ENCODE results near the gene MIA. TPM values are rescaled to one million over a fixed set of nuclear protein-coding genes. Genes with fewer than 3 reads are reported as not detected.
A peak's percentile ranks its signal among the peaks of the same experiment; 100 is the strongest.

Gene MIA
- total and polyA plus RNA-seq, 3 experiments from 2014 or later, result 0.89 to 1.1 TPM; not detected in 1

DNA sequence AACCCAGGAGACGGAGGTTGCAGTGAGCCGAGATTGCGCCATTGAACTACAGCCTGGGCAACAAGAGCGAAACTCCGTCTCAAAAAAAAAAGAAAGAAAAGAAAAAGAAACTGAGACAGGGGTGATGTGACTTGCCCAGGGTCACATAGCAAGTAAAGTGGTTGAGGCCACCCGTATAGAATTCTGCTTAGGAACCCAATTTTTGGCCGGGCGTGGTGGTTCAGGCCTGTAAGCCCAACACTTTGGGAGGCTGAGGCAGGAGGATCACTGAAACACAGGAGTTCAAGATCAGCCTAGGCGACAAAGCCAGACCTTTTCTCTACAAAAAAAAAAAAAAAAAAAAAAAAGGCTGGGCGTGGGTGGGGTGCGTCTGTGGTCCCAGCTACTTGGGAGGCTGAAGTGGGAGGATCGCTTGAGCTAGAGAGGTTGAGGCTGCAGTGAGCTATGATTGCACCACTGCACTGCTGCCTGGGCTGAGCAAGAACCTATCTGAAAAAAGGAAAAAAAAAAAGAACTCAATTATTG, 23.0 kb upstream of the MIA start:
- Mint-ChIP-seq H3K4me3 (peak overlapping the region; percentile 94 to 99 (median 98)), H3K27ac (peak overlapping the region; percentile 95 to 100 (median 98)), H3K27me3 (peaks cover 0 to 3% of the 10 kb centered on the region in 2 donors), H3K36me3 (peaks cover 0 to 49% (median 10%) of the 10 kb centered on the region in 3 donors), H3K4me1 (peaks cover 52 to 63% (median 61%) of the 10 kb centered on the region in 3 donors), H3K9me3 (no peaks in the 10 kb centered on the region)
- Histone ChIP-seq H3K27ac (ENCODE audit: low read depth, low read length) (peak overlapping the region; percentile 92), H3K4me1 (ENCODE audit: insufficient read depth, low read length) (peaks cover 50% of the 10 kb centered on the region), H3K27me3 (ENCODE audit: insufficient read depth, low read length, poor library complexity, severe bottlenecking) (no peaks in the 10 kb centered on the region), H3K4me3 (ENCODE audit: low read length) (peak overlapping the region; percentile 83), H3K9me3 (ENCODE audit: low read length) (no peaks in the 10 kb centered on the region), H3K36me3 (ENCODE audit: insufficient read depth, low read length) (peaks cover 9% of the 10 kb centered on the region)
- CTCF ChIA-PET, result interaction anchor here (0.6 to 6.3 kb wide), 9 partner anchors 18 to 452 kb away, joined by 3 to 23 read pairs (median 4); partner anchors contain the start of genes COQ8B, EGLN2, ITPKC and RAB4B
- DNase-seq, result no peak
- POLR2A ChIA-PET, result interaction anchor here (0.6 to 10.5 kb wide), 9 partner anchors 15 to 733 kb away, joined by 3 to 110 read pairs (median 6); partner anchors contain the start of genes EGLN2 and RAB4B

- peaks cover 19% of the 10 kb centered on the region for H3K36me3 ChIP-seq (ENCODE audit: insufficient read depth, low read length)
- POLR2A ChIA-PET, result interaction anchor here (0.6 to 10.5 kb wide), 5 partner anchors 23 to 289 kb away, joined by 3 to 110 read pairs (median 7); partner anchors contain the start of genes BLVRB, EGLN2 and RAB4B
- H3K27me3 Mint-ChIP-seq, result peaks cover 0 to 3% of the 10 kb centered on the region in 2 donors
- H3K4me3 ChIP-seq (ENCODE audit: low read length), result peak overlapping the region; percentile 53
- H3K27me3 ChIP-seq (ENCODE audit: insufficient read depth, low read length, poor library complexity, severe bottlenecking), result no peaks in the 10 kb centered on the region
- H3K36me3 Mint-ChIP-seq, result peaks cover 4 to 66% (median 17%) of the 10 kb centered on the region in 3 donors
- H3K27ac Mint-ChIP-seq, result peak overlapping the region; percentile 91 to 99 (median 96)
- H3K27ac ChIP-seq (ENCODE audit: low read depth, low read length), result peak overlapping the region; percentile 64
- peaks cover 48% of the 10 kb centered on the region for H3K4me1 ChIP-seq (ENCODE audit: insufficient read depth, low read length)
- no peaks in the 10 kb centered on the region for H3K9me3 ChIP-seq (ENCODE audit: low read length)
- H3K4me3 Mint-ChIP-seq, result peak overlapping the region; percentile 84 to 98 (median 88)
- CTCF ChIA-PET, result interaction anchor here (0.6 to 6.3 kb wide), 7 partner anchors 23 to 65 kb away, joined by 3 to 23 read pairs (median 5); partner anchors contain the start of genes EGLN2 and RAB4B
- DNase-seq, result no peak
- peaks cover 56 to 67% (median 65%) of the 10 kb centered on the region in 3 donors for H3K4me1 Mint-ChIP-seq
- no peaks in the 10 kb centered on the region for H3K9me3 Mint-ChIP-seq
These were observed 20.6 kb upstream of the MIA start for GRCh38 chr19:40754611-40755247.

GRCh38 chr19:40755248-40755624, 20.1 kb upstream of the MIA start:
- peak overlapping the region; percentile 26 for H3K4me3 ChIP-seq (ENCODE audit: low read length)
- H3K4me1 ChIP-seq (ENCODE audit: insufficient read depth, low read length), result peaks cover 44% of the 10 kb centered on the region
- H3K27ac ChIP-seq (ENCODE audit: low read depth, low read length), result no peak overlapping the region
- Mint-ChIP-seq H3K36me3 (peaks cover 4 to 69% (median 17%) of the 10 kb centered on the region in 3 donors), H3K27me3 (peaks cover 0 to 3% of the 10 kb centered on the region in 2 donors), H3K4me1 (peaks cover 52 to 67% (median 63%) of the 10 kb centered on the region in 3 donors), H3K4me3 (peak overlapping the region; percentile 51 to 98 (median 87)), H3K27ac (peak overlapping the region; percentile 6 to 98 (median 92)), H3K9me3 (no peaks in the 10 kb centered on the region)
- peaks cover 24% of the 10 kb centered on the region for H3K36me3 ChIP-seq (ENCODE audit: insufficient read depth, low read length)
- no peak for DNase-seq
- ChIA-PET CTCF (interaction anchor here (0.7 to 6.3 kb wide), 6 partner anchors 23 to 120 kb away, joined by 3 to 23 read pairs (median 7); partner anchors contain the start of gene RAB4B), POLR2A (interaction anchor here (0.6 to 10.5 kb wide), 5 partner anchors 22 to 290 kb away, joined by 3 to 110 read pairs (median 7); partner anchors contain the start of genes BLVRB, EGLN2 and RAB4B)
- no peaks in the 10 kb centered on the region for H3K27me3 ChIP-seq (ENCODE audit: insufficient read depth, low read length, poor library complexity, severe bottlenecking)
- no peaks in the 10 kb centered on the region for H3K9me3 ChIP-seq (ENCODE audit: low read length)

DNA sequence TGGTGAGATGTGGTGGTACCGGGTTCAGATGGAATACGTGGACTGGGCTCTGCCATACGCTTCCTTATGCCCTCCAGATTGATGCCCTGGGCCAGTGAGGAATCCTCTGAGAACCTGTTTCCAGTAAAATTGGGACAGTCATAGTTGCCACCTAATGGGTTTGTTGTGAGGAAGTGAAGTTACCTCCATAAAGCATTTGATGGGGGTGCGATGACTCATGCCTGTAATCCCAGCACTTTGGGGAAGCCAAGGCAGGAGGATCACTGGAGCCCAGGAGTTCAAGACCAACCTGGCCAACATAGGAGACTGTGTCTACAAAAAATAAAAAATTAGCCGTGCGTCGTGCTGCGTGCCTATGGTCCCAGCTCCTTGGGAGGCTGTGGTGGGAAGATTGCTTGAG, 19.5 kb upstream of the MIA start:
- no peak overlapping the region for H3K27ac ChIP-seq (ENCODE audit: low read depth, low read length)
- peak overlapping the region; percentile 51 to 98 (median 87) for H3K4me3 Mint-ChIP-seq
- H3K4me1 ChIP-seq (ENCODE audit: insufficient read depth, low read length), result peaks cover 44% of the 10 kb centered on the region
- peak overlapping the region; percentile 66 to 98 (median 91) for H3K27ac Mint-ChIP-seq
- DNase-seq, result no peak
- POLR2A ChIA-PET, result interaction anchor here (2.4 to 10.5 kb wide), 2 partner anchors 22 to 93 kb away, joined by 7 to 110 read pairs; partner anchors contain the start of gene RAB4B
- peaks cover 50 to 69% (median 65%) of the 10 kb centered on the region in 3 donors for H3K4me1 Mint-ChIP-seq
- no peaks in the 10 kb centered on the region for H3K9me3 ChIP-seq (ENCODE audit: low read length)
- no peaks in the 10 kb centered on the region for H3K9me3 Mint-ChIP-seq
- peak overlapping the region; percentile 26 for H3K4me3 ChIP-seq (ENCODE audit: low read length)
- CTCF ChIA-PET, result interaction anchor here (0.7 to 6.3 kb wide), 6 partner anchors 22 to 121 kb away, joined by 3 to 23 read pairs (median 6); partner anchors contain the start of genes EGLN2 and RAB4B
- peaks cover 27% of the 10 kb centered on the region for H3K36me3 ChIP-seq (ENCODE audit: insufficient read depth, low read length)
- no peaks in the 10 kb centered on the region for H3K27me3 ChIP-seq (ENCODE audit: insufficient read depth, low read length, poor library complexity, severe bottlenecking)
- H3K36me3 Mint-ChIP-seq, result peaks cover 4 to 72% (median 20%) of the 10 kb centered on the region in 3 donors
- no peaks in the 10 kb centered on the region for H3K27me3 Mint-ChIP-seq

DNA sequence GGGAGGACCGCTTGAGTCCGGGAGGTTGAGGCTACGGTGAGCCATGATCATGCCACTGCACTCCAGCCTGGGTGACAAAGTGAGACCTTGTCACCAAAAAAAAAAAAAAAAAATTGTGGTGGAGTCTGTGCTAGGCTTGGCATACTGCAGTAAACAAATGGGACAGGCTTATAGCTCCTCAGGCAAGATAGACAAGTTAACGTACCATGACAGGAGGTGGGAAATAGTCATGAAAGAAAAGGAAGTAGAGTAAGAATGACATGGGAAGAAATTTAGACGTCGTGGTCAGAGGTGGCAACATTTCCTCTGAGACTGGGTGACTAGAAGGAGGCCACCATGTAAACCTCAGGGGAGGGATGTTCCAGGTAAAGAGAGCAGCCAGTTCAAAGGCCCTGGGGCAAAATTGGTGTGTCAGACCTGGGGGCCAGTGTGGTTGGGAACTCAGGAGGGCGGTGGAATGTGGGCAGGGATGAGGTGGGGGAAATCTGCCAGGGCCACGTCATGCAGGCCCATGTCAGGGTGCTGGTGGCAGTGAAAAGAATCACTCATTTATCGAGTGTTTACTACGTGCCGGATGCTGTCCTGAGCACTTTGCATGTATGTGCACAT, 18.7 kb upstream of the MIA start:
- Mint-ChIP-seq H3K4me3 (peak overlapping the region; percentile 13 to 88 (median 67)), H3K27me3 (no peaks in the 10 kb centered on the region), H3K36me3 (peaks cover 4 to 71% (median 23%) of the 10 kb centered on the region in 3 donors), H3K4me1 (peaks cover 49 to 73% (median 67%) of the 10 kb centered on the region in 3 donors), H3K27ac (peak overlapping the region; percentile 82 to 98 (median 88)), H3K9me3 (no peaks in the 10 kb centered on the region)
- no peak overlapping the region for H3K27ac ChIP-seq (ENCODE audit: low read depth, low read length)
- H3K27me3 ChIP-seq (ENCODE audit: insufficient read depth, low read length, poor library complexity, severe bottlenecking), result no peaks in the 10 kb centered on the region
- peak in 4 of 5 donors; percentile 37 to 58 (median 52) for DNase-seq
- H3K4me3 ChIP-seq (ENCODE audit: low read length), result no peak overlapping the region
- peaks cover 44% of the 10 kb centered on the region for H3K4me1 ChIP-seq (ENCODE audit: insufficient read depth, low read length)
- POLR2A ChIA-PET, result interaction anchor here (0.6 to 10.5 kb wide), 3 partner anchors 16 to 94 kb away, joined by 4 to 110 read pairs (median 7); partner anchors contain the start of gene RAB4B
- peaks cover 33% of the 10 kb centered on the region for H3K36me3 ChIP-seq (ENCODE audit: insufficient read depth, low read length)
- CTCF ChIA-PET, result interaction anchor here (0.8 to 6.3 kb wide), 6 partner anchors 22 to 94 kb away, joined by 3 to 23 read pairs (median 6); partner anchors contain the start of genes EGLN2 and RAB4B
- no peaks in the 10 kb centered on the region for H3K9me3 ChIP-seq (ENCODE audit: low read length)

DNA sequence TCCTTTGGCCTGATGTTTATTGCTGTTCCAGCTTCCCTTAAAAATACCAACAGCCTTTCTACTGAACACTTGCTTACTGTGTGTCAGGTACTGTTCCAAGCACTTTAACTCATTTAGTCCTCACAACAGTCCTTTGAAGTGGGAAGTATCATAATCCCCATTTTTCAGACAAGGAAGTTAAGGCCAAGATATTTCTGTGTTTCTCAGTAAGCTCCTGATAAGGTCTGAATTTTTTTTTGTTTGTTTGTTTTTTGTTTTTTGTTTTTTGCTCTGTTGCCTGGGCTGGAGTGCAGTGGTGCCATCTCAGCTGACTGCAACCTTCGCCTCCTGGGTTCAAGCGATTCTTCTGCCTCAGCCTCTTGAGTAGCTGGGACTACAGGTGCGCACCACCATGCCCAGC, 16.8 kb upstream of the MIA start:
- Histone ChIP-seq H3K27ac (ENCODE audit: low read depth, low read length) (no peak overlapping the region), H3K4me1 (ENCODE audit: insufficient read depth, low read length) (peaks cover 39% of the 10 kb centered on the region), H3K36me3 (ENCODE audit: insufficient read depth, low read length) (peaks cover 50% of the 10 kb centered on the region), H3K27me3 (ENCODE audit: insufficient read depth, low read length, poor library complexity, severe bottlenecking) (no peaks in the 10 kb centered on the region), H3K9me3 (ENCODE audit: low read length) (no peaks in the 10 kb centered on the region), H3K4me3 (ENCODE audit: low read length) (no peak overlapping the region)
- Mint-ChIP-seq H3K27ac (peak overlapping the region in 7 of 8 donors; percentile 1 to 93 (median 81)), H3K36me3 (peaks cover 9 to 82% (median 31%) of the 10 kb centered on the region in 3 donors), H3K4me1 (peaks cover 53 to 78% (median 71%) of the 10 kb centered on the region in 3 donors), H3K27me3 (no peaks in the 10 kb centered on the region), H3K9me3 (no peaks in the 10 kb centered on the region), H3K4me3 (peak overlapping the region in 1 of 7 donors; percentile 38)
- ChIA-PET CTCF (interaction anchor here (1.2 kb wide), 1 partner anchor 11 kb away, joined by 3 read pairs; no protein-coding TSS in a partner anchor), POLR2A (interaction anchor here (0.6 to 10.5 kb wide), 3 partner anchors 9 to 40 kb away, joined by 3 to 110 read pairs (median 5); partner anchors contain the start of genes EGLN2 and RAB4B)
- no peak for DNase-seq

DNA sequence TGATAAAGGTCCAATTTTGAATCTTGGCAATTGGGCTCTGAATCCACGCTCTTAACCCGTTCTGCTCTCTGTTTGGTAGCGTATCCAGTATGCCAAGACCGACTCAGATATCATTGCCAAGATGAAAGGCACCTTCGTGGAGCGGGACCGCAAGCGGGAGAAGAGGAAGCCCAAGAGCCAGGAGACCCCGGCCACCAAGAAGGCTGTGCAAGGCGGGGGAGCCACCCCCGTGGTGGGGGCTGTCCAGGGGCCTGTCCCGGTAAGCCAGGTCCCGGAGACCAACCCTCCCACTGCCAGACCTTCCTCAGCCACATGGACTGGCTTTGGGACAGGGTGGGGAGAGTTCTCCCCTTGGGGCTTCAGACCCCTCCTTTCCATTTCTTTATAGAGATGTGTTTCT, 16.0 kb upstream of the MIA start:
- peak overlapping the region in 1 of 8 donors; percentile 81 for H3K27ac Mint-ChIP-seq
- peaks cover 41% of the 10 kb centered on the region for H3K4me1 ChIP-seq (ENCODE audit: insufficient read depth, low read length)
- H3K4me3 Mint-ChIP-seq, result no peak overlapping the region
- H3K4me3 ChIP-seq (ENCODE audit: low read length), result no peak overlapping the region
- H3K27me3 ChIP-seq (ENCODE audit: insufficient read depth, low read length, poor library complexity, severe bottlenecking), result no peaks in the 10 kb centered on the region
- no peaks in the 10 kb centered on the region for H3K9me3 ChIP-seq (ENCODE audit: low read length)
- no peaks in the 10 kb centered on the region for H3K27me3 Mint-ChIP-seq
- H3K4me1 Mint-ChIP-seq, result peaks cover 58 to 83% (median 76%) of the 10 kb centered on the region in 3 donors
- CTCF ChIA-PET, result interaction anchor here (1.0 to 1.2 kb wide), 2 partner anchors 10 to 12 kb away, joined by 3 to 6 read pairs; no protein-coding TSS in a partner anchor
- DNase-seq, result no peak
- H3K27ac ChIP-seq (ENCODE audit: low read depth, low read length), result no peak overlapping the region
- peaks cover 59% of the 10 kb centered on the region for H3K36me3 ChIP-seq (ENCODE audit: insufficient read depth, low read length)
- no peaks in the 10 kb centered on the region for H3K9me3 Mint-ChIP-seq
- peaks cover 17 to 88% (median 35%) of the 10 kb centered on the region in 3 donors for H3K36me3 Mint-ChIP-seq
- POLR2A ChIA-PET, result no interaction called here
